Keratinocyte (primary cell): ENCODE measurements around the gene QRICH1.

ENCODE experiments used
- CTCF ChIP-seq, 3 experiments: IDR thresholded peaks in 1 of 3; conservative IDR thresholded peaks in 1 of 3; optimal IDR thresholded peaks in 1 of 3; 2 replicates in 2 of 3; 3 replicates in 1 of 3; pipeline versions ENCODE3 to v1.5.1; 2011; ENCODE audit warnings: low read length in 3 of 3, mild to moderate bottlenecking in 3 of 3, moderate library complexity in 2 of 3, control low read depth in 1 of 3, inconsistent platforms in 1 of 3; ENCODE audit not compliant: insufficient read depth in 2 of 3; ENCODE audit errors: extremely low read depth in 1 of 3
- EZH2 ChIP-seq: IDR thresholded peaks from one replicate; pipeline ENCODE4 v1.6.1; 2012; ENCODE audit warnings: inconsistent platforms, mild to moderate bottlenecking, low read length, moderate library complexity

GRCh38 chr3:49076116-49076515, 17.8 kb downstream of the QRICH1 start:
- TF ChIP-seq CTCF (optimal IDR thresholded peaks at IDR 0.05 in 1 of 3, IDR thresholded peaks at IDR 0.05 in 1 of 3, conservative IDR thresholded peaks at IDR 0.05 in 1 of 3; ENCODE audit: extremely low read depth in 1 of 3, insufficient read depth in 2 of 3, low read length in 3 of 3), result no peak
- TF ChIP-seq EZH2, result no peak
